ENCODE measurements around the gene CD207. TPM values are rescaled to one million over a fixed set of nuclear protein-coding genes. Genes with fewer than 3 reads are reported as not detected.

CD207 gene
- total RNA-seq, 3 donors from 2014 or later (not counting 1 experiment from before 2014, with no cell fraction given), result not detected

- Mint-ChIP-seq H3K9me3 (no peaks in the 10 kb centered on the region), H3K4me1 (peaks cover 74 to 79% of the 10 kb centered on the region in 2 donors), H3K27ac (peak overlapping the region; percentile 78 to 90), H3K27me3 (ENCODE audit: low read depth in 2 of 2) (no peaks in the 10 kb centered on the region), H3K36me3 (no peaks in the 10 kb centered on the region), H3K4me3 (peak overlapping the region; percentile 88)
- no CpG with 5 or more reads among the region's 1 CpG for WGBS (ENCODE audit: insufficient coverage)
- TF ChIP-seq CTCF (IDR thresholded peaks at IDR 0.05), result no peak
- no peaks in the 10 kb centered on the region for H3K27me3 ChIP-seq (ENCODE audit: control insufficient read depth, insufficient read depth, low read length)
- no peak for ATAC-seq
- H3K4me1 ChIP-seq (ENCODE audit: control insufficient read depth, insufficient read depth, low read length), result peaks cover 38% of the 10 kb centered on the region
- no peak overlapping the region for H3K4me3 ChIP-seq (ENCODE audit: low read length)
- no peaks in the 10 kb centered on the region for H3K36me3 ChIP-seq (ENCODE audit: control insufficient read depth, insufficient read depth, low read length)
- intact Hi-C loops (cut with micrococcal nuclease), result no loop called here
- no peak for DNase-seq
- H3K27ac ChIP-seq (ENCODE audit: low read length), result peak overlapping the region; percentile 81
- H3K9me3 ChIP-seq (ENCODE audit: control insufficient read depth, insufficient read depth, low read length), result no peaks in the 10 kb centered on the region
These were observed 17.2 kb upstream of the CD207 start for GRCh38 chr2:70852824-70853223.

GRCh38 chr2:70851704-70852103, 16.1 kb upstream of the CD207 start:
- Histone ChIP-seq H3K36me3 (ENCODE audit: control insufficient read depth, insufficient read depth, low read length) (no peaks in the 10 kb centered on the region), H3K27me3 (ENCODE audit: control insufficient read depth, insufficient read depth, low read length) (no peaks in the 10 kb centered on the region), H3K27ac (ENCODE audit: low read length) (peak overlapping the region; percentile 81), H3K4me1 (ENCODE audit: control insufficient read depth, insufficient read depth, low read length) (peaks cover 38% of the 10 kb centered on the region), H3K4me3 (ENCODE audit: low read length) (no peak overlapping the region), H3K9me3 (ENCODE audit: control insufficient read depth, insufficient read depth, low read length) (no peaks in the 10 kb centered on the region)
- H3K4me1 Mint-ChIP-seq, result peaks cover 72 to 78% of the 10 kb centered on the region in 2 donors
- ATAC-seq, result peak; percentile 94 to 95 (median 94)
- DNase-seq, result peak; percentile 30 to 66
- no peaks in the 10 kb centered on the region for H3K27me3 Mint-ChIP-seq (ENCODE audit: low read depth in 2 of 2)
- H3K36me3 Mint-ChIP-seq, result no peaks in the 10 kb centered on the region
- H3K9me3 Mint-ChIP-seq, result no peaks in the 10 kb centered on the region
- peak overlapping the region; percentile 88 for H3K4me3 Mint-ChIP-seq
- peak overlapping the region; percentile 78 to 90 for H3K27ac Mint-ChIP-seq
- TF ChIP-seq CTCF (IDR thresholded peaks at IDR 0.05), result no peak
- 0% methylated on average over 3 of the region's 4 CpGs for WGBS (ENCODE audit: insufficient coverage)
- intact Hi-C loops (cut with micrococcal nuclease), result no loop called here

- WGBS (ENCODE audit: insufficient coverage), result 57% methylated on average over 2 of the region's 2 CpGs
- DNase-seq, result no peak
- Histone ChIP-seq H3K4me1 (ENCODE audit: control insufficient read depth, insufficient read depth, low read length) (peaks cover 34% of the 10 kb centered on the region), H3K36me3 (ENCODE audit: control insufficient read depth, insufficient read depth, low read length) (no peaks in the 10 kb centered on the region), H3K9me3 (ENCODE audit: control insufficient read depth, insufficient read depth, low read length) (no peaks in the 10 kb centered on the region), H3K27ac (ENCODE audit: low read length) (peak overlapping the region; percentile 81), H3K4me3 (ENCODE audit: low read length) (no peak overlapping the region), H3K27me3 (ENCODE audit: control insufficient read depth, insufficient read depth, low read length) (no peaks in the 10 kb centered on the region)
- Mint-ChIP-seq H3K27me3 (ENCODE audit: low read depth in 2 of 2) (no peaks in the 10 kb centered on the region), H3K36me3 (no peaks in the 10 kb centered on the region), H3K4me1 (peaks cover 65 to 70% of the 10 kb centered on the region in 2 donors), H3K27ac (peak overlapping the region; percentile 78 to 90), H3K4me3 (peak overlapping the region; percentile 65), H3K9me3 (no peaks in the 10 kb centered on the region)
- no peak for TF ChIP-seq CTCF (IDR thresholded peaks at IDR 0.05)
- ATAC-seq, result no peak
- intact Hi-C loops (cut with micrococcal nuclease), result no loop called here
These were observed 15.3 kb upstream of the CD207 start for GRCh38 chr2:70850925-70851324.

- H3K27me3 Mint-ChIP-seq (ENCODE audit: low read depth in 2 of 2), result peaks cover 0 to 3% of the 10 kb centered on the region in 2 donors
- TF ChIP-seq CTCF (IDR thresholded peaks at IDR 0.05), result no peak
- intact Hi-C loops (cut with micrococcal nuclease), result no loop called here
- peaks cover 14 to 21% of the 10 kb centered on the region in 2 donors for H3K4me1 Mint-ChIP-seq
- H3K27ac Mint-ChIP-seq, result no peak overlapping the region
- Histone ChIP-seq H3K4me1 (ENCODE audit: control insufficient read depth, insufficient read depth, low read length) (peaks cover 18% of the 10 kb centered on the region), H3K9me3 (ENCODE audit: control insufficient read depth, insufficient read depth, low read length) (no peaks in the 10 kb centered on the region), H3K4me3 (ENCODE audit: low read length) (no peak overlapping the region), H3K36me3 (ENCODE audit: control insufficient read depth, insufficient read depth, low read length) (no peaks in the 10 kb centered on the region), H3K27ac (ENCODE audit: low read length) (no peak overlapping the region), H3K27me3 (ENCODE audit: control insufficient read depth, insufficient read depth, low read length) (no peaks in the 10 kb centered on the region)
- 90% methylated on average over 7 of the region's 7 CpGs for WGBS (ENCODE audit: insufficient coverage)
- H3K4me3 Mint-ChIP-seq, result no peak overlapping the region
- ATAC-seq (no peak), DNase-seq (no peak)
- H3K9me3 Mint-ChIP-seq, result no peaks in the 10 kb centered on the region
- no peaks in the 10 kb centered on the region for H3K36me3 Mint-ChIP-seq
These were observed 6.8 kb upstream of the CD207 start for GRCh38 chr2:70842401-70842800.

Data from natural killer cell (primary cell).